Ascending aorta (tissue), 2 donors: Measurements from ENCODE around the gene CYP1B1. TPM values are rescaled to one million over a fixed set of nuclear protein-coding genes. Genes with fewer than 3 reads are reported as not detected.

Experiments used
- DNase-seq, 2 donors: peaks; one replicate each; pipeline ENCODE4 v3.0.0-alpha.2; 2019; ENCODE audit warnings: low spot score in 2 of 2
- H3K27ac ChIP-seq, 2 donors: fragments of 200-600 bp; sonication (generic); one replicate each; pipeline ENCODE4 v1.5.1; 2016 to 2017; ENCODE audit warnings: mild to moderate bottlenecking in 1 of 2
- H3K27me3 ChIP-seq: fragments of 200-600 bp; sonication (generic); one replicate; pipeline ENCODE4 v1.5.1; 2017
- H3K36me3 ChIP-seq, 2 donors: fragments of 200-600 bp; sonication (generic); one replicate each; pipeline ENCODE4 v1.5.1; 2016
- H3K4me1 ChIP-seq, 2 donors: fragments of 200-600 bp; sonication (generic); one replicate each; pipeline ENCODE4 v1.5.1; 2016 to 2017; ENCODE audit warnings: mild to moderate bottlenecking in 1 of 2
- H3K4me3 ChIP-seq, 2 donors: fragments of 200-600 bp; sonication (generic); one replicate each; pipeline ENCODE4 v1.5.1; 2016 to 2017; ENCODE audit warnings: mild to moderate bottlenecking in 1 of 2
- H3K9me3 ChIP-seq, 2 donors: fragments of 200-600 bp; sonication (generic); one replicate each; pipeline ENCODE4 v1.5.1; 2016
- CTCF ChIP-seq, 3 experiments: fragments of 200-600 bp in 2 of 3; fragments of 450-650 bp in 1 of 3; sonication (generic) in 2 of 3; IDR thresholded peaks; one replicate each; pipeline ENCODE4 v1.5.1; 2016 to 2019; ENCODE audit warnings: antibody characterized with exemption in 3 of 3, mild to moderate bottlenecking in 1 of 3, moderate library complexity in 1 of 3
- intact Hi-C: fragments of 100-400 bp; cut with DNase I; formaldehyde crosslinking; loops from one replicate; pipeline ENCODE4 v1.15.1; 2023
- total RNA-seq: library from RNA; depleted of rRNA; stranded (reverse); fragments of >200 nt; gene quantifications from one replicate; pipeline ENCODE4 v1.1.0, GENCODE V29; 2016

Gene CYP1B1
- total RNA-seq, 1 donor from 2014 or later = 148 TPM

GRCh38 chr2:38066421-38067115 is 9.4 kb downstream of the CYP1B1 start:
- no peak overlapping the region for H3K4me3 ChIP-seq

GRCh38 chr2:38065502-38066135 is 10.3 kb downstream of the CYP1B1 start:
- no peak for TF ChIP-seq CTCF (IDR thresholded peaks at IDR 0.05)
- intact Hi-C loops = no loop called here
- no peaks in the 10 kb centered on the region for H3K27me3 ChIP-seq
- H3K9me3 ChIP-seq = no peaks in the 10 kb centered on the region
- H3K36me3 ChIP-seq = no peaks in the 10 kb centered on the region
- H3K4me3 ChIP-seq = no peak overlapping the region
- DNase-seq = no peak
- H3K4me1 ChIP-seq = no peaks in the 10 kb centered on the region
- no peak overlapping the region for H3K27ac ChIP-seq

More at GRCh38 chr2:38066421-38067115, 9.4 kb downstream of the CYP1B1 start:
- TF ChIP-seq CTCF (IDR thresholded peaks at IDR 0.05) = no peak
- intact Hi-C loops = no loop called here
- no peaks in the 10 kb centered on the region for H3K36me3 ChIP-seq
- DNase-seq = no peak
- no peak overlapping the region for H3K27ac ChIP-seq
- no peaks in the 10 kb centered on the region for H3K4me1 ChIP-seq
- no peaks in the 10 kb centered on the region for H3K9me3 ChIP-seq
- no peaks in the 10 kb centered on the region for H3K27me3 ChIP-seq

- no peaks in the 10 kb centered on the region for H3K9me3 ChIP-seq
- no peak for DNase-seq
- no peaks in the 10 kb centered on the region for H3K36me3 ChIP-seq
- no peaks in the 10 kb centered on the region for H3K27me3 ChIP-seq
- intact Hi-C loops = no loop called here
- H3K4me1 ChIP-seq = no peaks in the 10 kb centered on the region
- no peak overlapping the region for H3K27ac ChIP-seq
- H3K4me3 ChIP-seq = no peak overlapping the region
- TF ChIP-seq CTCF (IDR thresholded peaks at IDR 0.05) = no peak
These were observed 11.0 kb downstream of the CYP1B1 start for GRCh38 chr2:38064801-38065501.

- Histone ChIP-seq H3K4me3 (no peak overlapping the region), H3K36me3 (no peaks in the 10 kb centered on the region), H3K27me3 (no peaks in the 10 kb centered on the region), H3K4me1 (no peaks in the 10 kb centered on the region), H3K9me3 (no peaks in the 10 kb centered on the region), H3K27ac (no peak overlapping the region)
- TF ChIP-seq CTCF (IDR thresholded peaks at IDR 0.05) = no peak
- DNase-seq = no peak
- intact Hi-C loops = no loop called here
These were observed 15.5 kb downstream of the CYP1B1 start for GRCh38 chr2:38060236-38061018.

- TF ChIP-seq CTCF (IDR thresholded peaks at IDR 0.05) = no peak
- no peaks in the 10 kb centered on the region for H3K27me3 ChIP-seq
- H3K27ac ChIP-seq = no peak overlapping the region
- no peaks in the 10 kb centered on the region for H3K36me3 ChIP-seq
- intact Hi-C loops = no loop called here
- no peak overlapping the region for H3K4me3 ChIP-seq
- DNase-seq = no peak
- no peaks in the 10 kb centered on the region for H3K9me3 ChIP-seq
- H3K4me1 ChIP-seq = no peaks in the 10 kb centered on the region
These were observed 18.1 kb downstream of the CYP1B1 start for GRCh38 chr2:38057651-38058410.
